ENCODE results near the gene KIDINS220.

KIDINS220 gene

GRCh38 chr2:8851811-8852560 is 14.6 kb upstream of the KIDINS220 start:
- no peak for DNase-seq (ENCODE audit: low read depth in 2 of 2)

GRCh38 chr2:8850845-8851487 is 13.6 kb upstream of the KIDINS220 start:
- DNase-seq (ENCODE audit: low read depth in 2 of 2), result no peak

- DNase-seq (ENCODE audit: low read depth in 2 of 2), result no peak
Observed at GRCh38 chr2:8849327-8849726, 11.9 kb upstream of the KIDINS220 start.

DNA sequence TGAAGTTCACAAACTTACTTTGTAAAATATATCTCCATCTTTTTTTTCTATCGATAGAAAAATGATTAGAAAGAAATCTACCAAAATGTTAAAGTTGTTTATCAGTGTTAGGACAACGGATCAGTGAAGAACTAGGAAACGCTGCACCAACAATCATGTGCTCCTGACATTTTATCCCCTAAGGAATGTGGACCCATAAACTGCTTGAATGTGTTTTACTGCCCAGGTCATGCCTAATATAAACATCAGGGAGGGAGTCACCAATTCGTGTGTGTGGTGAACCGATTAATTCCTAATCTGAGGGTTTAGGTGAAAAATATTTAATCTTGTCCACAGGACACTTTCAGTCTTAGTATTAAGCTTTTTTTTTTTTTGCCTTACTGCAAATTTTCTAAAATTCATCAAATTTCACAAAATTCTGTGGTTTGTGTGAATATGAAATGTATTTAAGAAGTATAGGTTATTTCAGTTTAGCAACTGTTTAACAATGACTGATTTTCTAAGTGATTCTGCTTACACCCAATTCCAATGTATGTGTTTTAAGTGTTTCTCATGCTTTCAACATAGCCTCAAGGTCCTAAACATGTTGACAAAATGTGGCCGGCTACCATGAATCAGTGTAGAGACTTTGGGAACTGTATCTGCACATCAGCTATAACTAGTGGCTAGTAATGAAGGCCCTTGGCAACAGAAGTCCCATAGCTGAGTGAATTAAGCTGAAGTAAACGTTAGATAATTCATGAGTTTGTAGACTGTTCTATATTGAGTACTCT is 11.1 kb upstream of the KIDINS220 start:
- no peak for DNase-seq (ENCODE audit: low read depth in 2 of 2)

GRCh38 chr2:8847400-8847799 is 10.0 kb upstream of the KIDINS220 start:
- no peak for DNase-seq (ENCODE audit: low read depth in 2 of 2)

DNA sequence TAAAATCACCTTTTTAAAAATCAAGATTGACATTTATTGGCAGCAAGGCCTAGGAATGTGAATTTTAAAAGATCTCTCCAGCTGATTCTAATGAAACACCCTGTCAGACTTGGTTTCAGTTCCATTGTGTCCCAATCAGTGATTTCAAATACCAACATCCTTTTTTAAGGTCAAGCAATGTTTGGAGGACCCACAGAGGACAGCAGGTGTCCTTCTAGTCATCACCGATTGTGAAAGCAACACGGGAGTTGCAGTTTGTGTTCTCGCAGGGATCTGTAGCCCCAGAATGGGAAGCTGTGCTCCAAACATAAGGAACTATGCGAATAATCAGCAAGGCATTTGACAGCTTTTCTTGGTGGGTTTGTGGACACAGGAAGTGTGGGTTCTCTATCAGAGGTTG is 4.5 kb upstream of the KIDINS220 start:
- no peak for DNase-seq (ENCODE audit: low read depth in 2 of 2)

- DNase-seq (ENCODE audit: low read depth in 2 of 2), result no peak
Observed at GRCh38 chr2:8840475-8841091, 3.2 kb upstream of the KIDINS220 start.

DNA sequence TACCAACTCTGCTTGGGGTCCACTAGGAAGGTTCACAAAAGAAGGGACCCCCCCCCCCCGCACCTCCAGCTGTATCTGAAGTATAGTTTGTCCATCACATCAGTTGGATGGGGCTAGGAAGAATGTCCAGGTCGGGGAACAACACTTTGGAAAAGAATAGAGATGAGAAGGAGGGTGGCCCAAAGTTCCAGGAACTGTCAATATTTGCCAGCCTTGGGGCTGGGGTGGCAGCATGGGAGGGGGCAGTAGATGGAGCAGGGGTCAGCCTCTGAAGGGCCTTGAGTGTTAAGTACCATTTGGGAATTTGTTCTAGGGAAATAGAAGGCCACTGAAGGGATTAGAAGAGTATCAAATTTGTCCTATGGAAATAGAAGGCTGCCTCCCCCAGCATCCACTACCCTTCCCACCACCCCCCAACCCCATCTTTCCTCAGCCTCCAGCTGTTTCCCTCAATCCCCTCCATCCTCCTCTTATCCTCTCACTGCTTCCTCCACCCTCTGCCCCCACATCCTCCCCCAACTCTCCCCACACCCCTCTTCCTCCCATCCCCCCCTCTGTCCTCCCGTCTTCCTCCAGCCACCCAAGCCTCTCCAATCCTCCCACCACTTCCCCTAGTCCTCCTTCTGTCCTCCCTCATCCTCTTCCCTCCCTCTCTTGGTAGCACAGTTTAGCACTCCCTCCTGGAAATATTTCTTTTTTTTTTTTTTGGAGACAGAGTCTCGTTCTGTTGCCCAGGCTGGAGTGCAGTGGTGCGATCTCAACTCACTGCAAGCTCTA is 2.0 kb upstream of the KIDINS220 start:
- DNase-seq (ENCODE audit: low read depth in 2 of 2), result no peak

GRCh38 chr2:8837795-8838140 is 355 bp upstream of the KIDINS220 start:
- DNase-seq (ENCODE audit: low read depth in 2 of 2), result no peak

DNA sequence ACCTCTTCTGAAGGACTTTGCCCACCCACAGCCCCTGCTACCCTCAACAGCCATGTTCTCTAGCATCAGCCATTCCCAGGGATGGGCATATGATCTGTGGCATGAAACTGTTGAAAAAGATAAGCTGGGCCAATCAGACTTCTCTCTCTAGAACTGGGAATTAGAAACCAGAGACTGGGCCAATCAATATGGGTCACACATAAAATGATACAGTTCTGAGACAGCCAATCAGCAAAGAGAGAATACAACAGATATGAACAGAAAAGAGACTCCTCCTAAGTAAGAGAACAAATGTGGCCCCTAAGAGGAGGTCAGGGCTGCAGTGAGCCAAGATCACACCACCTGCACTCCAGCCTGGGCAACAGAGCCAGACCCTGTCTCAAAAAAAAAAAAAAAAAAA is 2.1 kb downstream of the KIDINS220 start:
- DNase-seq (ENCODE audit: low read depth in 2 of 2), result no peak

GRCh38 chr2:8833853-8834252 is 3.6 kb downstream of the KIDINS220 start:
- DNase-seq (ENCODE audit: low read depth in 2 of 2), result no peak

GRCh38 chr2:8831516-8831915 is 5.9 kb downstream of the KIDINS220 start:
- no peak for DNase-seq (ENCODE audit: low read depth in 2 of 2)

GRCh38 chr2:8827729-8828128 is 9.7 kb downstream of the KIDINS220 start:
- no peak for DNase-seq (ENCODE audit: low read depth in 2 of 2)

DNA sequence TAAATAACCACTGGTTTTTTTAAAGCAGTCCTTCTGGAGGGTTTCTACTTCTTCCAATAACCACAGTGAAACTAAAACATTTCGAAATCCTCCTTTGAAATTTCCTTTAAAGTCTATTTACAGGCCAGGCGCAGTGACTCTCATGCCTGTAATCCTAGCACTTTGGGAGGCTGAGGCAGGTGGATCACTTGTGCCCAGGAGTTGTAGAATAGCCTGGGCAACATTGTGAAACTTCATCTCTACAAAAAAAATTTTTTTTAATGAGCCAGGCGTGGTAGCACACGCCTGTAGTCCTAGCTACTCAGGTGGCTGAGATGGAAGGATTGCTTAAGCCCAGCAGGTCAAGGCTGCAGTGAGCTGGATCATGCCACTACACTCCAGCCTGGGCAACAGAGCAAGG is 15.2 kb downstream of the KIDINS220 start:
- no peak for DNase-seq (ENCODE audit: low read depth in 2 of 2)

DNA sequence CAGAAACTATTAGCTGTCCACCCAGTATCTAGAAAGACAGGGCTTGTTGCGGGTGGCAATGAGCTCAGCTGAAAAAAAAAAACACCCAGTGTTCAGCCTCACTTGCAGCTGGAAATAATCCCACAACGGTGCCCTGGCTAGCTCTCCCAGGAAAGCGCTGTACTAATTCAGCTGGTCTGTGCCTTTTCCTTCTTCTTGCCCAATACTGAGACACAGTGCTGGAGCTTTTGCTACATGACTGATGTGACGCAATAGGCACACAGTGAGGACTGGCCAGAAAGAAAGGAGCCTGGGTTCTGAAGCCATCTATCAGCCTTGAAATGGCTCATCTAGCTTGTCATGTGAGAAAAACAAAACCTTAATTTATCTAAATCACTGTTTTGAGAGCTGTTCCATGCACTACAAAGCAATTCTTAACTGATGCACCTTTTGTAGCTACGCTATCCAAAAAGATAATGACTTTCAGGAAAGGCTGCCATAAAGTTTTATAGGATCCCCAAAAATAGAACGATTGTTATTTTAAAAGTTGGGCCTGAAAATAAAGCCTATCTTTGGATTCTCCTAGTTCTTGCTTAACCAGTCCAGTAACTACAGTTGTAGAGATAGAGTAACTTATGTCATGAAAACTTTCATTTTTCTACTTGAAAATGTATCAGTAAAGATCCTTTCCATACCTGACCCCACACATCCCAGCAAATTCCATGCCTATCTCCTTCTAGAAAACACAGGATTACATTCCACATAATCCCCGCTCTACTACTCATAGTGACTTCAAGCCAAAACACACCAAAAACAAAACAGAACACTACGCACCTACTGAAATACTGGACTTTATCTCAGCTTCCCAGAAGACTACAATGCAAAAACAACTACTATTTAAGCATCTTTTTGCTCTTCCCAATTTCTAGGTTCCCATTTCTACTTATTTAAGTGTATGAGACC is 15.9 kb downstream of the KIDINS220 start:
- DNase-seq (ENCODE audit: low read depth in 2 of 2), result no peak

DNA sequence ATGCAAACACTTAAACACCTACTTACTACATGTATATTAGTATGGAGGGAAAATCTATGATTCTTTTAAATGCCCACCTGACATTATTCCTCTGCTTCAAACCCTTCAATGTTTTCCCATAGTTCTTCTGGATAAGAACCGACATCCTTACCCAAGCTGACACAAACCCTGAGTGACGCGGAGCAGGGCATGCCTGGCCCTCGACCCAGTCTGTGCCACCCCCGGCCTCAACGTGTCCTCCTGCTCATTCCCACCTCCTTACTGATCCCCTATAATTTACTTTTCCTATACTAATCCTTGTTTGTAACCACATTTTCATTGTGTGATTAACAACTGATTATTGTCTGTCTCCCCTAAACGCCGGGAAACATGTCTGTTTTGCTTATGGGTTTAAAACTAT is 17.5 kb downstream of the KIDINS220 start:
- no peak for DNase-seq (ENCODE audit: low read depth in 2 of 2)

- no peak for DNase-seq (ENCODE audit: low read depth in 2 of 2)
Observed at GRCh38 chr2:8819194-8819593, 18.2 kb downstream of the KIDINS220 start.

- DNase-seq (ENCODE audit: low read depth in 2 of 2), result no peak
Observed at GRCh38 chr2:8817221-8817620, 20.2 kb downstream of the KIDINS220 start.

DNA sequence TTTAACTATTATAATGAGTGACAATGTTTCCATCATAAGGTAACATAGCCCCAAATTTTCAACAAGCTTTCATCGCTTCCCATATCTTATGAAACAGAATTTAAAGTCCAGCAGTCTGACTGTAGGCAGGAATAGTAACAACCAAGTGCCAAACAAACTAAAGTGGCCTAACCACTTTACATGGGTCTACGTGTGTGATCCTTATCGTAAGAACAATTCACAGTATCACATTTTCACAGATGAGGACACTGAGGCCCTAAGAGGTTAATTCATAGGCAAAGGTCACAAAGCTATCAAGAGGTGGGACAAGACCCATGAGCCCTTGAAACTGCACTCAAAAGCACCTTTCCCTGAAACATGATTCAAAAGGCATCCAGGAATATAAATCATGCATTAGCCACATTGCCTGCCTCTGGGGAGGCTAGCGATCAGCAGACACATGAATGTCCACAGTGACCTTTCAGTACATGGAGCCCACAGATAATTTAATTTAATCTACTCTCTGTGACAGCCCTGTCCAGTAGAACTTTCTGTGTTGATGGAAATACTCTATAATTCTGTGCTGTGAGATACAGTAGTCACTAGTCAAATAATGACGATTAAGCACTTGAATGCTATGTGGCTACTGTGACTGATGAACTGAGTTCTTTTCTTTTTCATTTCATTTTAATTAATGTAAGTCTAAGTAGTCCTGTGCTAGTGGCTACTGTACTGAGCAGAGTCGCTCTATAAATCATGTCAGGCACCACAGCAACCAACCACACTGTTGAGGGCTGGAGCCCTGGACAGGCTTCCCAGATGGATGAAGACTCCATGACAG is 30.3 kb downstream of the KIDINS220 start:
- DNase-seq (ENCODE audit: low read depth in 2 of 2), result no peak
